HG03575 (cell line): ENCODE measurements around the gene CDCA7L.
"Not testable (repeated sequence)": the region's sequence is repeated elsewhere in the genome, so short reads cannot be mapped to it uniquely, and the experiment has no call there.

Source experiments
- ATAC-seq: cut with Tn5 transposase; IDR thresholded peaks from one replicate; pipeline ENCODE4 v1.9.1; 2021; ENCODE audit not compliant: unreplicated experiment, insufficient number of reproducible peaks, low FRiP score; ENCODE audit errors: extremely low read depth

CDCA7L gene

DNA sequence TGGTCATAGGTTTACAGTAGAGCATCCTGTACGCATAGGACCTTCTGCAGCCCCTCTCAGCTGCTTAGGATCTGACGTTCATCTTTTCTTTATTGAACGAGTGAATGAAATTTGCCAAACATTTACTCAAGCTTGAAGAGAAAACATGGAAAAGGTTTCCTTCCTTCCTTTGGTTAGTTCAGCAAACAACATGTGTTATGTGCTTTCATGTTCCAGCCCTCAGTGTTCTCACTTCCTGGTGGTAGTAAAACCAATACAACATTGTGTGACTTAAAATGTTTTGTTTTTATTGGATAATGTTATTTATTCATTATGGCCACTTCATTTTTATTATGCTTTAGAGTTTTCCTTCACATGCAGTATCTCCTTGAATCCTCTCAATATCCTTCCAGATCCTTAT, 1.4 kb upstream of the CDCA7L start:
- no peak for ATAC-seq

- ATAC-seq, result no peak
These were observed 567 bp upstream of the CDCA7L start for GRCh38 chr7:21946222-21946709.

- ATAC-seq, result no peak
These were observed 864 bp downstream of the CDCA7L start for GRCh38 chr7:21944616-21945453.

- ATAC-seq, result no peak
These were observed 2.3 kb downstream of the CDCA7L start for GRCh38 chr7:21943436-21943835.

- no peak for ATAC-seq
These were observed 2.7 kb downstream of the CDCA7L start for GRCh38 chr7:21942955-21943354.

DNA sequence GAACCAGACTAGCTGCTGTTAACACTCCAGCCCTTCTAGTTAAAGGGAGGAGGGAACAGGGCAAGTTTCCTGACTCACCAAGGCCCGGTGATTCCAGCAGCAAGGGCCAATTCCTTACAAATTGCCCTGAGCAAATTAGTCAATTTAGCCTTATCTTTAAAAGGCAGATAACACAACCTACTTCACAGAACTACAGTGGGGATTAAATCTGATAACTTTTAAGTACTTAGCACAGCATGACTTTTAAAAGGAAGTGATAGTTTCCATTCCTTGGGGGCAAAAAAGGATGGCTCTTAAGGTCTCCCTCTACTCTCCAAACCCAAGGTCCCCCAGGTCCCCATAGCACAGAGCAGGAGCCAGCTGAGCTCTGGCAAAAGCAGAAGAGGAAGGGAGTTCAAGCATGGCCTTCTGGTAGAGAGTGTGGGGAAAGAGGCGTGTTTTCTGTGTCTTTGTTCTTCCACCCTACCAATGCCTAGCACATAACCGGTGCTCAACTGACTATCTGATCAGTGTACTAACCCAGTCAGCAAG, 4.0 kb downstream of the CDCA7L start:
- no peak for ATAC-seq

DNA sequence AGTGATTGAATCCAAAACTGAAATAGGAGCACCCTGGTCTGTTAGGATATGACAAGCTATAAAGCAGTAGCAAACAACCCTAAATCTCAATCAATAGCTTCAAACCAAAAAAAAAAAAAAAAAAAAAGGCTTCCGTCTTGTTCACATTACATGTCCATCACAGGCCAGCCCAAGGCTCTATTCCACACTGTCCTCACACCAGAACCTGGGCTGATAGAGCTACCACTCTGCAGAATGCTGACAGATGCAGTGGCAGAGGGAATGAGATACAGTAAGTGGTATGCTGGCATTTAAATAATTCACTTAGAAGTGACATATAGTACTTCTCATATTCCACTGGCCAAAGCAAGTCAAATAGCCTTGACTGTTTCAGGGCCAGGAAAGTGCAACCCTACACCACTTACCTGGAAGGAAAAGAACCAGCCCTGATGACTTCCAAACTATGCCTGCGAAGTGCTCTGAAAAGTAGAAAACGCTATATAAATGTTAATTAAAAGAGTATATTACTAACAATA, 5.8 kb downstream of the CDCA7L start:
- ATAC-seq, result no peak

GRCh38 chr7:21939136-21939857, 6.4 kb downstream of the CDCA7L start:
- ATAC-seq, result peak; percentile 65

DNA sequence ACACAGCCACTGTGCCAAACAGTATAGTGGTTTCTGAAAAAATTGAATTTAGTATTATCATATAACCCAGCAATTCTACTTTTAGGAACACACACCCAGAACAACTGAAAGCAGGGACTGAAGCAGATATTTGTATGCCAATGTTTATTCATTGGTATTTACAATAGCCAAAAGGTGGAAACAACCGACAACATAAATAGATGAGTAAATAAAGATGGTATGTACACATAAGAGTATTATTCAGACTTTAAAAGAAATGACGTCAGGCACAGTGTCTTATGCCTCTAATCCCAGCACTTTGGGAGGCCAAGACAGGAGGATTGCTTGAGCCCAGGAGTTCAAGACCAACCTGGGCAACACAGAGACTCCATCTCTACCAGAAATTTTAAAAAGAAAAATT, 7.2 kb downstream of the CDCA7L start:
- ATAC-seq, result no peak

DNA sequence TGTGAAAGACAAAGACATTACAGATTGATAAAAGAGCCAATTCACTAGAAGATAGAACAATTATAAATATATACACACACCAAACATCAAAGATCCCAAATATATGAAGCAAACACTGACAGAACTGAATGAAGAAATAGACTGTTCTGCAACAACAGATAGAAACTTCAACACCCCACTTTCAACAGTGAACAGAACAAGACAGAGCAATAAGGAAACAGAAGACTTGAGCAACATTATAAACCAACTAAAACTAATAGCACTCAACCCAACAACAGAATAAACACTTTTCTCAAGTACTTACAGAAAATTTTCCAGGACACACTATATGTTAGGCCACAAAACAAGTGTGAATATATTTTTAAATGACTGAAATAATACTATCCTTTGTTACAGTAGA, 10.9 kb downstream of the CDCA7L start:
- no peak for ATAC-seq

DNA sequence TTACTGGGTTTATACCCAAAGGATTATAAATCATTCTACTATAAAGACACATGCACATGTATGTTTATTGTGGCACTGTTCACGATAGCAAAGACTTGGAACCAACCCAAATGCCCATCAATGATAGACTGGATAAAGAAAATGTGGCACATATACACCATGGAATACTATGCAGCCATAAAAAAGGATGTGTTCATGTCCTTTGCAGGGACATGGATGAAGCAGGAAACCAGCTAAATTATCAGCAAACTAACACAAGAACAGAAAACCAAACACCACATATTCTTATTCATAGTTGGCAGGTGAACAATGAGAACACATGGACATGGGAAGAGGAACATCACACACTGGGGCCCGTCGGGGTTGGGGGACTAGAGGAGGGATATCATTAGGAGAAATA, 12.4 kb downstream of the CDCA7L start:
- ATAC-seq, result not testable (repeated sequence)

GRCh38 chr7:21927693-21928092, 18.0 kb downstream of the CDCA7L start:
- no peak for ATAC-seq

DNA sequence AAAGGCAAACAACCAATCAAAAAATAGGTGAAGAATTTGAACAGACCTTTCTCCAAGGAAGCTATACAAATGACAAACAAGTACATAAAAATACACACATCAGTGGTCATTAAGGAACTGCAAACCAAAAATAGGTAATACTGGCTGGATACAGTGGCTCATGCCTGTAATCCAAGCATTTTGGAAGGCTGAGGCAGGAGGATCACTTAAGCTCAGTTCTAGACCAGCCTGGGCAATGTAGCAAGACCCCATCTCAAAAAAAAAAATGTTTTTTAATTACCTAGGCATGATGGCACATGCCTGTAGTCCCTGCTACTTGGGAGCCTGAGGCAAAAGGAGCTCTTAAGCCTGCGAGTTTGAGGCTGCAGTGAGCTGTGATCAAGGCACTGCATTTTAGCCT, 19.3 kb downstream of the CDCA7L start:
- no peak for ATAC-seq

DNA sequence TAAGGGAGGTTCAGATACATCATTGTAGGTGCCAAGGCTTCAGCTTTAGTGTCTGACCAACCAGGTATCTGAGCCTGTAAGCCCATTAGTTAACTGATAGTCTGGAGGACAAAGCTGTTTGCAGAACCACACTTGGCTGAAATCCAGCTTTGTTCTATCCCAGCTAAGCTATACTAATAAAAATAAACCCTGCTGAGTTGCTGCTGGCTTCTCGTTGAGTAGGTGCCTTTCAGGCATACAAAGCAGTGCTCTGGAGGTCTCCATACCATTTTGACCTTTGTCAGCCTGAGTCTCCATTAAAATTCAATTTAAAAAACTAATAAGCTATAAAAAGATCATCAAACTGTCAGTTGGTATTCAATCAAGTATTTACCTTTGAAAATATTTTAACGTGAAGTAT, 22.0 kb downstream of the CDCA7L start:
- no peak for ATAC-seq

DNA sequence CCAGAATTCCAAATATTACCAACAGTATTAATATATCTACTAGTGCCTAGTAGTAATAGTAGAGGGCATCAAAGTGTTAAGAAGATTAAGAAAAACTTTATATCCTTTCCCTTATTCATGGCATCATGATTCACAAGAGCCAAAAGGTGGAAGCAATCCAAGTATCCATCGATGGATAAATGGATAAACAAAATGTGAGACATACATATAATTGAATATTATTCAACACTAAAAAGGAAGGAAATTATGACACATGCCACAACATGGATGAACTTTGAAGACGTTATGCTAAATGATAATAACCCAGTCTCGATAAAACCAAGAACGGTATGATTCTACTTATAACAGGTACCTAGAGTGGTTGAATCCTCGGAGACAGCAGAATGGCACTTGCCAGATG, 23.1 kb downstream of the CDCA7L start:
- no peak for ATAC-seq

GRCh38 chr7:21920936-21921335, 24.8 kb downstream of the CDCA7L start:
- ATAC-seq, result no peak

DNA sequence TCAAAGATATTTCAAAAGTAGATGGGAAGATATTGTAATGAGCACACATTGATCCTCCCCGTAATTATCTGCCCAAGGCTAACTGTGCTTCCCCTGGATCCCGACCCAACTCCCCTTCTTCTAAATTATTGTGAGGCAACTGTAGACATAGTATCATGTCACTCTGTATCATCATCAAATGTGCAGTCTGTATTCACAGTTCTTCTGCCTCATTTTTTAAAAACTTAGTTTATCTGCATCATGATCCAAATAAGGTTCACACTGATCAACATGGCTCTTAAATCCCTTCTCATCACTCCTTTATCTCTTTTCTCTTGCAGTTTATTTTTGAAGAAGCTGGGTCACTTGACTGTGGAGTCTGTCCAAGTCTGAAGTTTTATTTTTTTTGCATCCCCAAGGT, 27.5 kb downstream of the CDCA7L start:
- ATAC-seq, result no peak

GRCh38 chr7:21916629-21917028, 29.1 kb downstream of the CDCA7L start:
- ATAC-seq, result no peak

GRCh38 chr7:21916176-21916575, 29.5 kb downstream of the CDCA7L start:
- ATAC-seq, result no peak

DNA sequence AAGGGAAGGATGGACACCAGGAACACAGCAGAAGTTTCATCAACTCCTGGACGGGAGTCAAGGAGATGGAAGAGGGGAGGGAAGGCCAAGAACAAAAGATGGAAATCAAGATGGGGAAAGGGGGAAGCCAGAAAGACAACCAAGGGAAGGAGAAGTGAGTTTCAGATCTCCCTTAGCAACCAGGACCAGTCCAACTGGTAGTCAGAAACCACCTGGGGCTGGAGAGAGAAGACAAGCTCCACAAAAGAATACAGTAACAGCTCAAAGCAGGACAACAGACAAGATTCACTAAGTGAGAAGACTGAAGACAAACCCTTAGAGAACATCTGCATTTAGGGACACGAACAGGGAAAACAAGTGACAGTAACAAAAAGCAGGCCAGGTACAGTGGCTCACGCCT, 30.6 kb downstream of the CDCA7L start:
- no peak for ATAC-seq
